AG04450 (cell line): ENCODE results near the gene TTN. TPM values are rescaled to one million over a fixed set of nuclear protein-coding genes. Genes with fewer than 3 reads are reported as not detected.

ENCODE experiments used
- CTCF ChIA-PET: fragments of 300-600, 350-600 bp; formaldehyde crosslinking; extraction: SDS; loops from one replicate; lab custom pipeline; 2022; ENCODE audit warnings: antibody characterized with exemption, inconsistent platforms; lab: Charles Lee
- POLR2A ChIA-PET: fragments of 350-600 bp; formaldehyde crosslinking; extraction: SDS; loops from one replicate; lab custom pipeline; 2021; ENCODE audit warnings: antibody characterized with exemption, inconsistent platforms; lab: Yijun Ruan, JAX
- DNase-seq: peaks from one replicate; pipeline ENCODE4 v3.0.0-alpha.2; 2011; ENCODE audit warnings: low read depth, low spot score
- H3K27ac ChIP-seq: one replicate; pipeline ENCODE4 v1.5.1; 2012; ENCODE audit warnings: low read depth, low read length, control low read depth
- H3K27me3 ChIP-seq: one replicate; pipeline ENCODE4 v1.6.0; 2012; ENCODE audit warnings: low read length; ENCODE audit not compliant: control insufficient read depth, insufficient read depth
- H3K4me3 ChIP-seq: 2 replicates; pipeline ENCODE4 v1.5.1; 2011; ENCODE audit warnings: mild to moderate bottlenecking, low read depth, low read length, control low read depth
- H3K9me3 ChIP-seq: 2 replicates; pipeline ENCODE4 v1.5.1; 2012; ENCODE audit warnings: low read length; ENCODE audit not compliant: control insufficient read depth, insufficient read depth
- polyA plus RNA-seq: library from polyadenylated mRNA; depleted of rRNA; stranded (reverse); fragments of >200 nt; gene quantifications from 2 replicates; pipeline ENCODE4 v1.2.3, GENCODE V29; 2011
- TF ChIP-seq, protein P1 (sequence below): IDR thresholded peaks from 2 replicates; pipeline ENCODE4 v1.5.1; 2011; ENCODE audit warnings: low read depth, low read length, control low read depth, inconsistent platforms

Gene TTN
- polyA plus RNA-seq, 1 experiment, result 0.06 TPM

DNA sequence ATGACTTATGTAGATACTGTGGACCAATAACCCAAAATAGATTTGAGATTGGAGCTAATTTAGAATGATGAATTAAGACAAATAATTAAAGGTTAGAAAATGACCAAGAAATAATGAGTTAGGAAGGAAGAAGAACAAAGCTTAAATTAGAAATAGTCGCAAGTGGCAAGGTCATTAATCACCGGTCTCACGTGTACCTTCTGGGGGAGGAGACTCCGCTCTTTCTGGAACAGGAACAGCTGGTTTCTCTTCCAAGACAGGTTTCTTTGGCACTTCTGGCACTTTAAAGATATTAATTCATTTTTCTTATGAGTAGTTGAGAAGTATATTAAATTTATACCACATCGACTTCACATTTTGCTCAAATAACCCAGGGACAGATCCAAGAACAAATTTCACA is 156.7 kb downstream of the TTN start:
- CTCF ChIA-PET, result no interaction called here
- POLR2A ChIA-PET, result no interaction called here

DNA sequence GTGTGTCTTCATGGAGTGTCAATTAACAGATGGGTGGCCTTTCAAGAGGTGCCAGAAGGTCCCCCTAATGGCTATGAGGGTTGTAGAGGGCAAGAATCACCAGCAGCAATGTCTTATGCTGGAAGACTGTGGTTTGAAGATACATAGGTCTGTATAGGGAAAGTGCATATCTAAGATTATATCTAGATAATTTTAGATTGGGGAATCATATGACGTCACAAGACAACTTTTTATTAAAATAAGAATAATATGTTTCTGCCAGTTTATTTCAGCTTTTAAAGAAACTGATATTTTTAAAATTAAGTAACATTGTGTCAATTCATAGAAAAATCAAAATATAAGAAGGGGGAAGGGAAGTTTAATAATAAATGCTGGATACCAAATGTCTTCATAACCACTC is 162.3 kb downstream of the TTN start:
- no peak overlapping the region for H3K27ac ChIP-seq
- ChIA-PET CTCF (no interaction called here), POLR2A (no interaction called here)
- H3K4me3 ChIP-seq, result no peak overlapping the region
- DNase-seq, result no peak
- H3K9me3 ChIP-seq, result no peaks in the 10 kb centered on the region
- TF ChIP-seq, protein P1, sequence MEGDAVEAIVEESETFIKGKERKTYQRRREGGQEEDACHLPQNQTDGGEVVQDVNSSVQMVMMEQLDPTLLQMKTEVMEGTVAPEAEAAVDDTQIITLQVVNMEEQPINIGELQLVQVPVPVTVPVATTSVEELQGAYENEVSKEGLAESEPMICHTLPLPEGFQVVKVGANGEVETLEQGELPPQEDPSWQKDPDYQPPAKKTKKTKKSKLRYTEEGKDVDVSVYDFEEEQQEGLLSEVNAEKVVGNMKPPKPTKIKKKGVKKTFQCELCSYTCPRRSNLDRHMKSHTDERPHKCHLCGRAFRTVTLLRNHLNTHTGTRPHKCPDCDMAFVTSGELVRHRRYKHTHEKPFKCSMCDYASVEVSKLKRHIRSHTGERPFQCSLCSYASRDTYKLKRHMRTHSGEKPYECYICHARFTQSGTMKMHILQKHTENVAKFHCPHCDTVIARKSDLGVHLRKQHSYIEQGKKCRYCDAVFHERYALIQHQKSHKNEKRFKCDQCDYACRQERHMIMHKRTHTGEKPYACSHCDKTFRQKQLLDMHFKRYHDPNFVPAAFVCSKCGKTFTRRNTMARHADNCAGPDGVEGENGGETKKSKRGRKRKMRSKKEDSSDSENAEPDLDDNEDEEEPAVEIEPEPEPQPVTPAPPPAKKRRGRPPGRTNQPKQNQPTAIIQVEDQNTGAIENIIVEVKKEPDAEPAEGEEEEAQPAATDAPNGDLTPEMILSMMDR, result no peak
- H3K27me3 ChIP-seq, result no peaks in the 10 kb centered on the region

More for the DNA sequence above, 156.7 kb downstream of the TTN start:
- Histone ChIP-seq H3K27me3 (no peaks in the 10 kb centered on the region), H3K9me3 (no peaks in the 10 kb centered on the region), H3K27ac (no peak overlapping the region), H3K4me3 (no peak overlapping the region)
- DNase-seq, result no peak
- TF ChIP-seq, protein P1, result no peak

DNA sequence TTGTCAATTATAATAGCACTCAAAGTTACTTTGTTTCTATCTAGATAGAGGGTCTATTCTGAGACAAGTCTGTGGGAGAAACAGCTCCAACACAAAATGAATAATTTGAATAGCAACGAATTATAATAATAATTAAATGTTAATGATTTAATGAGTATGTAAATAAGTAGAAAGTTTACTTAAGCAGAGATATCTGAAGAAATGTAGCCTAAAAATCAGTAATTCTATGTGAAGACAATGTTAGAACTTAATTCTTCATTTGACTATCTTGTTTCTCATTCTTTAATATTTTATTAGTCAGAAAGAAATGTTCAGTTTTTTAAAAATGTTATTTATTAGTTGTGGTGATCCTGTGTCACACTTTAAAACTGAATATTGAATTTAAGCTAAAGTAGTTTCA is 165.7 kb downstream of the TTN start:
- Histone ChIP-seq H3K9me3 (no peaks in the 10 kb centered on the region), H3K27ac (no peak overlapping the region), H3K4me3 (no peak overlapping the region), H3K27me3 (no peaks in the 10 kb centered on the region)
- TF ChIP-seq, protein P1, result no peak
- CTCF ChIA-PET, result no interaction called here
- no peak for DNase-seq
- POLR2A ChIA-PET, result no interaction called here

DNA sequence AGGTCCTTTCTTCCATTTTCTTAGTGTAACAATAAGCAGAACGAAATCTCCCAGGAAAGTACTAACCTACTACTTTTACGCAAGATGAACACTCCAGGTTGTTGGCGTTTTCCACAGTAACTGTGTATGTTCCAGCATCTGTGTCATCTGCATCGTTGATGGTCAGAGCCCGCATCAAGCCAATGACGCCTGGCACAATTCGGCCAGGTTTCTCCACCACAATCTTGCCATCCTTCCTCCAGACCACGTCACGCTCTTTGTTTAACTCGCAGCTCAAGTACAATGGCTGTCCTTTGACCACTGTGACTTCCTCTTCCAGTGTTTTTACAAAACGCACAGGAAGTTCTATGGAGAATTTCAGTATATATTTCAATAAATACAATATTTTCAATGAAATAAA is 171.3 kb downstream of the TTN start:
- ChIA-PET POLR2A (no interaction called here), CTCF (no interaction called here)
- Histone ChIP-seq H3K4me3 (no peak overlapping the region), H3K27ac (no peak overlapping the region), H3K9me3 (no peaks in the 10 kb centered on the region), H3K27me3 (no peaks in the 10 kb centered on the region)
- no peak for DNase-seq
- TF ChIP-seq, protein P1, result no peak

DNA sequence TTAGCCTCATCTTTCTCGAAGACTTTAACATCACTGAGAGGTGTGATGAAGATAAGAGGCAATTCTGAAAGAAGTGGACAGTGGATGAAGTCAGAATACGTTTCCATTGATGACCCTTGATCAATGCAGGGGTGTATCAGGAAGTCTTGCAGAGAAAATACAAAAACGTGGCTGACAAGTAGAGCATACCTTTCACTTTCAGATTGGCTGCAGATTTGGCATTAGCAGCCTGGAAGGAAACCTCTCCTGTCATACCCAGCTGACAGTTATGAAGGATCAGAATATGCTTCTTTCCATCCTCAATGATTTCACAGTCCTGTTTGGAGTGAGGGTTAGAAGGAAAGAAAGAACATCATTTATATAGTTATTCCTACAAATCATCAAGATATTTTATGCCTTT is 174.5 kb downstream of the TTN start:
- ChIA-PET CTCF (no interaction called here), POLR2A (no interaction called here)
- H3K27ac ChIP-seq, result no peak overlapping the region
- no peak for DNase-seq
- TF ChIP-seq, protein P1, result no peak
- H3K9me3 ChIP-seq, result no peaks in the 10 kb centered on the region
- no peaks in the 10 kb centered on the region for H3K27me3 ChIP-seq
- H3K4me3 ChIP-seq, result no peak overlapping the region
